RWPE2 (cell line): ENCODE data around the gene HOXB5.

Source experiments
- ATAC-seq: fragments of 200-7000 bp; cut with Tn5 transposase; 3 replicates; pipeline ENCODE4 v1.9.1; 2021; ENCODE audit warnings: low read depth
- DNase-seq: peaks from one replicate; pipeline ENCODE4 v3.0.0-alpha.2; 2020; ENCODE audit warnings: low spot score
- H3K27ac ChIP-seq: fragments of 450-650 bp; 2 replicates; pipeline ENCODE4 v1.5.1; 2017; ENCODE audit warnings: mild to moderate bottlenecking; ENCODE audit not compliant: poor library complexity, severe bottlenecking
- H3K27me3 ChIP-seq: fragments of 250-450 bp; sonication (Bioruptor Pico); 2 replicates; pipeline ENCODE4 v1.5.1; 2021; ENCODE audit warnings: mild to moderate bottlenecking, moderate library complexity; ENCODE audit not compliant: insufficient read depth, poor library complexity, severe bottlenecking
- H3K36me3 ChIP-seq: fragments of 250-450 bp; sonication (Bioruptor Pico); 2 replicates; pipeline ENCODE4 v1.5.1; 2020; ENCODE audit warnings: low read depth, mild to moderate bottlenecking, moderate library complexity
- H3K4me1 ChIP-seq: fragments of 250-450 bp; sonication (Bioruptor Pico); 2 replicates; pipeline ENCODE4 v1.5.1; 2021; ENCODE audit warnings: mild to moderate bottlenecking, moderate library complexity; ENCODE audit not compliant: insufficient read depth, poor library complexity, severe bottlenecking
- H3K4me3 ChIP-seq: fragments of 250-450 bp; sonication (Bioruptor Pico); 2 replicates; pipeline ENCODE4 v1.5.1; 2021; ENCODE audit warnings: mild to moderate bottlenecking, moderate library complexity; ENCODE audit not compliant: severe bottlenecking
- H3K9me3 ChIP-seq: fragments of 250-450 bp; sonication (Bioruptor Pico); 2 replicates; pipeline ENCODE4 v1.5.1; 2021; ENCODE audit warnings: mild to moderate bottlenecking, moderate library complexity; ENCODE audit not compliant: severe bottlenecking
- CTCF ChIP-seq: fragments of 450-650 bp; IDR thresholded peaks from one replicate; pipeline ENCODE4 v1.5.1; 2017; ENCODE audit warnings: mild to moderate bottlenecking, moderate library complexity; ENCODE audit not compliant: poor library complexity, severe bottlenecking

Gene HOXB5

GRCh38 chr17:48547808-48548522, 45.6 kb downstream of the HOXB5 start:
- no peak overlapping the region for H3K4me3 ChIP-seq
- no peak overlapping the region for H3K27ac ChIP-seq
- no peaks in the 10 kb centered on the region for H3K9me3 ChIP-seq
- peaks cover 16% of the 10 kb centered on the region for H3K36me3 ChIP-seq
- no peak for DNase-seq
- no peak for TF ChIP-seq CTCF
- no peaks in the 10 kb centered on the region for H3K4me1 ChIP-seq
- no peak for ATAC-seq
- no peaks in the 10 kb centered on the region for H3K27me3 ChIP-seq

- H3K4me1 ChIP-seq = no peaks in the 10 kb centered on the region
- no peak for TF ChIP-seq CTCF
- ATAC-seq = no peak
- DNase-seq = no peak
- H3K4me3 ChIP-seq = no peak overlapping the region
- H3K27me3 ChIP-seq = no peaks in the 10 kb centered on the region
- H3K36me3 ChIP-seq = peaks cover 16% of the 10 kb centered on the region
- no peak overlapping the region for H3K27ac ChIP-seq
- no peaks in the 10 kb centered on the region for H3K9me3 ChIP-seq
Measured at GRCh38 chr17:48546924-48547807, 46.4 kb downstream of the HOXB5 start.

- no peaks in the 10 kb centered on the region for H3K9me3 ChIP-seq
Measured at GRCh38 chr17:48546137-48546923, 47.2 kb downstream of the HOXB5 start.

GRCh38 chr17:48545539-48545938, 48.0 kb downstream of the HOXB5 start:
- H3K4me1 ChIP-seq = no peaks in the 10 kb centered on the region
- H3K4me3 ChIP-seq = no peak overlapping the region
- ATAC-seq (no peak), DNase-seq (no peak)
- H3K27me3 ChIP-seq = peaks cover 3% of the 10 kb centered on the region
- no peak overlapping the region for H3K27ac ChIP-seq
- no peaks in the 10 kb centered on the region for H3K9me3 ChIP-seq
- TF ChIP-seq CTCF = no peak
- peaks cover 14% of the 10 kb centered on the region for H3K36me3 ChIP-seq

More at GRCh38 chr17:48546137-48546923, 47.2 kb downstream of the HOXB5 start:
- Histone ChIP-seq H3K36me3 (peaks cover 16% of the 10 kb centered on the region), H3K27ac (no peak overlapping the region), H3K4me1 (no peaks in the 10 kb centered on the region), H3K4me3 (no peak overlapping the region), H3K27me3 (no peaks in the 10 kb centered on the region)
- no peak for TF ChIP-seq CTCF
- DNase-seq (no peak), ATAC-seq (no peak)
